HG03558 (cell line): ENCODE data around the gene PSMA5.

Experiments
- ATAC-seq: cut with Tn5 transposase; IDR thresholded peaks from one replicate; pipeline ENCODE4 v1.9.1; 2021; ENCODE audit warnings: moderate number of reproducible peaks; ENCODE audit not compliant: unreplicated experiment; ENCODE audit errors: extremely low read depth

Gene PSMA5

DNA sequence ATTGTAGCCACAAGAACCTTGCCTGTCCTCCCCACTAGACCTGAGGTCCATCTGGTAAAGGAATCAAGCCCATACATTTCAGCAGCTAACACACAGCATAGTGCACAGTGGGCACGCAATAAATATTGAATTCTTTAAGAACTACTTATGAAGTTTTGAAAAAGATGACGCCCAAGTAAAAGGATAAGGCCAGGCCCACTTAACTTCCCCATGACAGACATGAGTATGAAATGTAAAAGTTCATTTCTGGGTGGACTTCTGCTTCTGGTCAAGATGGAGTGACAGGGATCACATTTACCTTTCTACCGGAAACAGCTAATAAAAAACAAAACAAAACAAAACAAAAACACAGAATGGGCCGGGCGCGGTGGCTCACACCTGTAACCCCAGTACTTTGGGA, 54.0 kb downstream of the PSMA5 start:
- no peak for ATAC-seq

DNA sequence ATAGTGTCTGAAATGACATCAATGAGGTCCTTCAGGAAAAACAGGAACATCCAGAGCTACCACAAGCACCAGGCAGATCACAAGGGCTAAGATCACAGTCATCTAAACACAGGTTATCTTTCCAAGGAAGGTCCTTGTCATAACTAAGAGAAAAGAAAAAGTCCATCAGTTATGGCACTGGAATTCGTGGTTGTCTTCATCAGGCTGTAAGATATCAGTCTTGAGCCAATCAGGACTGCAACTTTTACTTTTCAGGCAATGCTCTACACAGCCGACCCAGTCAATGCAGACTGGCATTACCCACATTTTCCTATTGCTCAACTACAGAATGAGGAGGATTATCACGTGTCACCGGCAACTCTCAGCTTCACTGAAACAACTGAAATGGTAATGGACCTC, 54.9 kb downstream of the PSMA5 start:
- no peak for ATAC-seq

GRCh38 chr1:109370712-109371340, 55.4 kb downstream of the PSMA5 start:
- ATAC-seq: no peak

DNA sequence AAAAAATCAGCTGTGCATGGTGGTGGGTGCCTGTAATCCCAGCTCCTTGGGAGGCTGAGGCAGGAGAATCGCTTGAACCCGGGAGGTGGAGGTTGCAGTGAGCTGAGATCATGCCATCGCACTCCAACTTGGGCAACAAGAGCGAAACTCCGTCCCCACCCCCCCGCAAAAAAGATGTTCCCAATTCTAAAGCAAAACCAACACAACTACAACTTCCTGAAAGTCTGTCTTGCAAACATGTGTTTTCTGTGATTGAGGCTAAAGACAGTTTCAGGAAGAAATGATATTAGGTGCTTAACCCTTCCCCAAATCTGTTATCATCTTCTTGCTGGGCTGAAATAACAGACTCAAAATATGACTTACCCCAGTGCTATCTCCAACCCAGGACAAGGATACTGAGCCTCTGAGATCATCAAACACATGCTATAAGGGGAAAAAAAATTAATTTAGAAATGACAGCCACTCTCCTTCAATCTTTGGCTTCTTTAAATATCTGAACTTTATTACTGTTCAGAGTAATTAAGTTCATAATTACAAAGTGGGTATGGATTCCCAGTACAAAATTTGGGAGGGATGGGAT, 57.0 kb downstream of the PSMA5 start:
- ATAC-seq: no peak

GRCh38 chr1:109368464-109368863, 57.8 kb downstream of the PSMA5 start:
- ATAC-seq: no peak

GRCh38 chr1:109367626-109368025, 58.6 kb downstream of the PSMA5 start:
- ATAC-seq: no peak

DNA sequence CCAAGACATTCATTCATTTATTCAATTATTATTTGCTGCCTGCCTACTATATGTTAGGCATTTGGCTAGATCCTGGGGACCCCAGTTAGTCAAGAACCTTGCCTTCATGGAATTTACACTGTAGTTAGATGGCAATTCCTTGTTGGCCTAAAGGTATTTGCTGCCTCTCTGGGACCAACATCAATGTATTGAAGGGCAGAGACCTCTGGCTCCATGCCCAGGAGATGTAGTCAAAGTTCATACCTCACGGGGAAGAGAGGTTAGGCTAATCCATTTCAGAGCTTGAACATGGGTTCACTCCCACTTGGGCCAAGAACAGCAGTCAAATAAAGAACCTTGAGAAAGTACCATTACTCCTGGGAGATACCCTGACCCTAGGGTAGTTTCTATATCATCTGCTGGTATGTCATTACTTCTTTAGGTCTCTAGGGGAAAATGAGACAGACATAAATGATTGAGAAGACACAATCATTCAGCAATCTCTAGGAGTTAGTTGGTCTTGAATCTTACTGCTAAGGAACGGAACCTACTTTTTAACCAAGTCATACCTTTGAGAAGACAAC, 60.5 kb downstream of the PSMA5 start:
- ATAC-seq: no peak

- no peak for ATAC-seq
Measured at GRCh38 chr1:109361649-109362048, 64.6 kb downstream of the PSMA5 start.

DNA sequence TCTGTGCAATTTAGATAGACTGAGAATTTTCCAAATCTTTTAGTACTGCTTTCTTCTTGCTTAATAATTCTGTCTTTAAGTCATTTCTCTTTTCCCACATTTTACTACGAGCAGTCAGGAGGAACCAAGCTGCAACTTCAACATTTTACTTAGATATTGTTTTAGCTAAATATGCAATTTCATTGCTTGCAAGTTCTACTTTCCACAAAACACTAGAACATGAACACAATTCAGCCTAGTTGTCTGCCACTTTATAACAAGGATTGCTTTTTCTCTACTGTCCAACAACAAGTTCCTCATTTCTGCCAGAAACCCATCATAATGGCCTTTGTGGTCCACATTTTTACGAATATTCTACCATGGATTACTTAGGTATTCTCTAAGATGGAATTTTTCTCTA, 65.2 kb downstream of the PSMA5 start:
- no peak for ATAC-seq

DNA sequence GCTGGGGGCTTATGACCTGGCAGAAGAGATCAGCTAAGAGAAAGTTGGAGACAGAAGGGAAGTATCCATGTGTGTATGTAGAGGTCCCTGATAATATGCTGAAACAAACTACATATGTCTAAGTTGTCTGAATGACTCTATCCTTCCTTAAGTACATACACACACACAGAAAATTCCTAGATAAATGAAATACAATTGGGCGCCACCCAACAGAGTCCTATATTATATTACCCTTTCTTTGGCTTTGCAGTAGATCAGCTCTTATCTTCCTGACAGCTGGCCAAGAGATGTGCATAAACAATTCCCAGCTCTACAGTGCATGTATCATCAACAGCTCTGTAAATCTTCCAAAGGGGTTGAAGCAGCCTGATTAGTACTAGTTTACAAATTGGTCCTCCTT, 68.6 kb downstream of the PSMA5 start:
- ATAC-seq: no peak

- ATAC-seq: no peak
Measured at GRCh38 chr1:109356915-109357314, 69.3 kb downstream of the PSMA5 start.

DNA sequence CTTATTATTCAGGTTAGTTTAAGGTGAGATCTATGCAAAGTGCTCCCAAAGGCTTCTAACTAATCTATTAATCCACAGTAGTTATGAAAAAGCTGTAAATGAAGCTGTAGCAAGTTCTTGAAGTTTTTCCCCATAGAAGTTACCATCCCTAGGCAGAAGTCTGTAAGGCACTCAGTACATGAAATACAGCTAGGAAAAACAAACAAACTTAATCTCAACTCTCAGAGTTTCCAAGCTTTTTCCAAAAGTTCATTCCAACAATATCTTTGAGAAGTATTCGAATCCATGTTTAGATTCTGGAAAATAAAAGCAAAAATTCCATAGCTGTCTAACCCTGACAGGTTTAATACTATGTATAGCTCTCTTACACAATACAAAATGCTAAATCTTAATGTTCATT, 69.7 kb downstream of the PSMA5 start:
- no peak for ATAC-seq

GRCh38 chr1:109354929-109355328, 71.3 kb downstream of the PSMA5 start:
- ATAC-seq: no peak

DNA sequence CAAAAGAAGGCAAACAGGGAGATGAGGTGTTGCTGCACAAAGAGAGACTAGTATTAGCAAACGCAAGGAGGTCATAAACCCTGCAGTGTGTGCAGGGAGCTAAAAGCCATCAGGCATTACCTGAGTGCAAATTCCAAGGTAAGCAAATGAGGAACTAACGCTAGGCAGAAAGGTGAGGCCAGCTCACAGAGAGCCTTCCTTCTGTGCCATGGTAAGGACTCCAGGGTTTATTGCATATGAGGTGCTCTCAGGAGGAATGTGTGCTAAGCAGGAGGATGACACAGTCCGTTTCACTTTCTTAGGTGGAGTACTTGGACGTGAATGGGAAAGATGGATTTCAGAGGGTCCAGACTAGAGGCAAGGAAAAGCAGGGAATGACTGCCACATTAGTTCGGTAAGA, 74.8 kb downstream of the PSMA5 start:
- no peak for ATAC-seq

DNA sequence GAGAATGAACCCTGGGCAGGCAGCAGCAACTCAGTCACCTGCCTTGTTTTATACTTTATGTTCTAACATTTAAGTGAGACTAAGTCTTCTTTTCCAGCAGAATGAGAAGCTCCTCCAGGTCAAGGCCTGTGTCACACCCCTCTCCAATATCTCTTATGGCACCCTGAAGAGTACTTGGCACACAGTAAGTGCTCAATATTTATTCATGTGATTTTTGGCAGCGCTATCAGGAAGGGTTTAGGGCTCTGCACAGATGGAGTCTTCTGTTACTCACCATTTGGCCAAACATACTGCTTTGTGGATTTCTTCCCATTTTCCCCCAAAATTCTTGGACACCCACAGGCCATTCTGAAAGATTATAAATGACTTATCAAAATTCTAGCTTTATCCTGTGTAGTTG, 75.6 kb downstream of the PSMA5 start:
- no peak for ATAC-seq

- no peak for ATAC-seq
Measured at GRCh38 chr1:109350182-109350581, 76.1 kb downstream of the PSMA5 start.
